Right lung (tissue), 10 donors: ENCODE results near the gene YDJC. TPM values are rescaled to one million over a fixed set of nuclear protein-coding genes. Genes with fewer than 3 reads are reported as not detected.
A peak's percentile ranks its signal among the peaks of the same experiment; 100 is the strongest.
"Not testable (repeated sequence)": the region's sequence is repeated elsewhere in the genome, so short reads cannot be mapped to it uniquely, and the experiment has no call there.

Experiments
- DNase-seq, 2 donors: peaks; one replicate each; pipeline ENCODE4 v3.0.0-alpha.2; 2013
- long read RNA-seq, 8 donors: transcript quantifications; one replicate each; lab custom pipeline, GENCODE V29; 2026
- polyA plus RNA-seq, 5 donors: library from polyadenylated mRNA; unstranded; fragments of 120-200 nt; gene quantifications; one replicate each; pipeline versions ENCODE4 v1.2.1 to v1.2.3, GENCODE V29; 2013; ENCODE audit warnings: inconsistent platforms in 1 of 5, low replicate concordance in 1 of 5; ENCODE audit not compliant: insufficient read length in 5 of 5, insufficient read depth in 1 of 5

The YDJC gene, protein sequence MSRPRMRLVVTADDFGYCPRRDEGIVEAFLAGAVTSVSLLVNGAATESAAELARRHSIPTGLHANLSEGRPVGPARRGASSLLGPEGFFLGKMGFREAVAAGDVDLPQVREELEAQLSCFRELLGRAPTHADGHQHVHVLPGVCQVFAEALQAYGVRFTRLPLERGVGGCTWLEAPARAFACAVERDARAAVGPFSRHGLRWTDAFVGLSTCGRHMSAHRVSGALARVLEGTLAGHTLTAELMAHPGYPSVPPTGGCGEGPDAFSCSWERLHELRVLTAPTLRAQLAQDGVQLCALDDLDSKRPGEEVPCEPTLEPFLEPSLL
- polyA plus RNA-seq: 10 to 100 TPM in 1 of 5 donors, 1 to 10 TPM in 4; 6.6 to 14.0 (median 8.9) TPM
- long read RNA-seq, donor 1, transcript YDJC-201 (5 exons, 1,351 nt): major isoform, 6 of 10 reads
- long read RNA-seq, donor 1, partial matches to known transcripts: 0 of 10 reads
- long read RNA-seq, donor 1, other reads (novel, unspliced or antisense): 0 of 10 reads
- long read RNA-seq, donor 2, partial matches to known transcripts: 0 of 7 reads
- long read RNA-seq, donor 2, other reads (novel, unspliced or antisense): 0 of 7 reads
- long read RNA-seq, donor 3, transcript YDJC-203 (5 exons, 1,410 nt): major isoform, 5 of 10 reads
- long read RNA-seq, donor 3, partial matches to known transcripts: 0 of 10 reads
- long read RNA-seq, donor 3, other reads (novel, unspliced or antisense): 0 of 10 reads
- long read RNA-seq, donor 4, partial matches to known transcripts: 0 of 7 reads
- long read RNA-seq, donor 4, other reads (novel, unspliced or antisense): 0 of 7 reads
- long read RNA-seq, donor 5, partial matches to known transcripts: 0 of 8 reads
- long read RNA-seq, donor 5, other reads (novel, unspliced or antisense): 0 of 8 reads
- long read RNA-seq, donor 6, transcript YDJC-201 (5 exons, 1,351 nt): major isoform, 5 of 16 reads
- long read RNA-seq, donor 6, partial matches to known transcripts: 5 of 16 reads
- long read RNA-seq, donor 6, other reads (novel, unspliced or antisense): 0 of 16 reads
- long read RNA-seq, donor 7, partial matches to known transcripts: 0 of 6 reads
- long read RNA-seq, donor 7, other reads (novel, unspliced or antisense): 0 of 6 reads
- long read RNA-seq, donor 8, partial matches to known transcripts: 0 of 1 reads
- long read RNA-seq, donor 8, other reads (novel, unspliced or antisense): 0 of 1 reads

DNA sequence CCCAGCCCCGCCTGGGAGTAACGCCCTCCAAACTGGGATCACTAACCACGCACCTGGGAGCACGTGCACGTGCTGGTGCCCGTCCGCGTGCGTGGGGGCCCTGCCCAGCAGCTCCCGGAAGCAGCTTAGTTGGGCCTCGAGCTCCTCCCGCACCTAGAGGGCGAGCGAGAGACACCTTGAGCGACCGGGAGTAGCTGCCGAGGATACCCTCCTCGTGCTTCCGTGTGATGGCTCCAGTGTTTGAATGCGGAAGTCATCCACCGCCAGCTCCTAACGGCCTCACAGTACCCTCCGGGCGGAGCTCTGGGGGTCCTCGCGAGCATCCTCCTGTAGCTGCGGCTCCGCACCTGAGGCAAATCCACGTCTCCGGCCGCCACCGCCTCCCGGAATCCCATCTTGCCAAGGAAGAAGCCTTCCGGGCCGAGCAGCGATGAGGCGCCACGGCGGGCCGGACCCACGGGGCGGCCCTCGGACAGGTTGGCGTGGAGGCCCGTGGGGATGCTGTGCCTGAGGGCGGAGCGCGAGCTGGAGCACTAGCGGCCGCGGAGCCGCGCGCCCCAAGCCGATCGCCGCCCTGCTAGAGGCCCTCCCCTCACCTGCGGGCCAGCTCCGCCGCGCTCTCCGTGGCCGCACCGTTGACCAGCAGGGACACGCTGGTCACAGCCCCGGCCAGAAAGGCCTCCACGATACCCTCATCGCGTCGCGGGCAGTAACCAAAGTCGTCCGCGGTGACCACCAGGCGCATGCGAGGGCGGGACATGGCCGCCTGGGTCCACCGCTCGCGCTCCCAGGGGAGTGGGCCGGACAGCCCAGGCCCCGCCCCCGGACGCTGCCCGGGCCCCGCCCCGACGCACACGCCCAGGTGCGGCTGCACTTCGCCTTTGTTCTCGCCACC is at the start of gene YDJC:
Gene YDJC, minus strand, starts transcription at position 768 of the 895 bp plus-strand sequence. Its CDS starts 8 bp downstream, at position 760.
- DNase-seq: peak; percentile 62 to 88

DNA sequence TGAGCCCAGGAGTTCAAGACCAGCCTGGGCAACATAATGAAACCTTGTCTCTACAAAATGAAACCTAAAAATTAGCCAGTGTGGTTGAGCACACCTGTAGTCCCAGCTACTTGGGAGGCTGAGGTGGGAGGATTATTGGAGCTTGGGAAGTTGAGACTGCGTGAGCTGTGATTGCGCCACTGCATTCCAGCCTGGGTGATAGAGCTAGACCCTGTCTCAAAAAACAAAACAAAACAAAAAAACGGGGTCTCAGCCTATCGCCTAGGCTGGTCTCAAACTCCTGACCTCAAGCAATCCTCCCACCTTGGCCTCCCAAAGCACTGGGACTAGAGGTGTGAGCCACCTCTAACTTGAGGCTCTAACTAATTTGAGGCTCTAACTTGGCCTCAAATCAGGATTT is 49.6 kb upstream of the YDJC start:
- no peak for DNase-seq

DNA sequence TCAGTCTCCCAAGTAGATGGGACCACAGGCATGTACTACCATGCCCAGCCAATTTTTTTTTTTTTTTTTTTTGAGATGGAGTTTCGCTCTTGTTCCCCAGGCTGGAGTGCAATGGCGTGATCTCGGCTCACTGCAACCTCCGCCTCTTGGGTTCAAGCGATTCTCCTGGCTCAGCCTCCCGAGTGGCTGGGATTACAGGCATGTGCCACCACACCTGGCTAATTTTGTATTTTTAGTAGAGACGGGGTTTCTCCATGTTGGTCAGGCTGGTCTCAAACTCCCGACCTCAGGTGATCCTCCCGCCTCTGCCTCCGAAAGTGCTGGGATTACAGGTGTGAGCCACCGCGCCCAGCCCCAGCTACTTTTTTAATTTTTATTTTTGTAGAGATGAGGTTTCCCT is 49.0 kb upstream of the YDJC start:
- DNase-seq: not testable (repeated sequence)

DNA sequence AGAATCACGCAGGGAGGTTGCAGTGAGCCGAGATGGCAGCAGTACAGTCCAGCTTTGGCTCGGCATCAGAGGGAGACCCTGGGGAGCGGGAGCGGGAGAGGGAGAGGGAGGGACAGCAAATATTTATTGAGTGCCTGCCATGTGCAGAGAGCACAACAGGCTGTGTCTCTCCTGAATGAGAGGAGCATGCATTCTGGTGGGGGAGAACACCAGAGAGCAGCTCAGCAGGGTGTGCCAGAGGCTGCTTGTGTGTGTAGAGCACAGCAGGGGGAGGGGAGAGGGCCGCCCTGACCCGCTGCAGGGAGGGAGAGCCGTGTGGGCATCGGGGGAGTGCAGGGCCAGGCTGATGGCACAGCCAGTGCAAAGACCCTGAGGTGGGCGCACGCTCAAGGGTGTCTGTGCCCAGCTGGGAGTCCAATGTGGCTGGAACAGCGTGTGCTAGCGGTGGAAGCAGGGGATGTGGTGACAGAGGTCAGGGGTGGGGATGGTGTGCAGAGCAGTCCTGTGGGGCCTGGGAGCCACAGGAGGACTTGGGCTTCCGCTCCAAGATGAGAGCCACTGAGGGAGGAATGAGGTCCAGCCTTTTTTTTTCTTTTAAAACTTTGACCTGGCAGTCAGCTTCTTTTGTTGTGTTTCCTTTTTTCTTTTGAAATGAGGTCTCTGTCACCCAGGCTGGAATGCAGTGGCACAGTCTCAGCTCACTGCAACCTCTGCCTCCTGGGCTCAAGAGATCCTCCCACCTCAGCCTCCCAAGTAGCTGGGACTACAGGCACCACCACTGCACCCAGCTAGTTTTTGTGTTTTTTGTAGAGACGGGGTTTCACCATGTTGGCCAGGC is 48.0 kb upstream of the YDJC start:
- no peak for DNase-seq

DNA sequence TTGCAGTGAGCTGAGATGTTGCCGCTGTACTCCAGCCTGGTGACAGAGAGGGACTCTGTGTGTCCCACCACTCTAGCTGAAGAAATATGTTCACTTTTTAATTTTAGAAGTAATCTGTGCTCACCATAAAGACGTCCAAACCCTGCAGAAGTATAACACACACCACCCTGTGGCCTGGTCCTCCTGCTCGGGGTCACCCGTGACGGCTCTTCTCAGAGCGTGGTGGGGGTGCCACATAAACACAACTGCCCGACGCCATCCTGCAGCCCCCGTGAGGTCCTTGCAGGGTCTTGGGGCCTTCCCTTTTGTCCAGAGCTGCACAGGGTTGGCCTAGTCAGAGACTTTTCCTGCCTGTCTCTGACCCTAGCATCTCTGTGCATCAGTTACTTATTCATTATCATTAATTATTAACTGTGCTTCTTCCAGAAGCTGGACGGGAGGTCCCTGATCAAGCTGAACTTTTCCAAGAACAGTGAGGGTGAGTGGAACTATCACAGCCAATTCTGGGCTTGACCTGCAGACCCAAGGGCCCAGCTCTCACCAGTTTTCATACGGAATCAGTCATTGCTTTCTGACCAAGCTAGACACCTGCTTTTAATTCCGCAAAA is 44.9 kb upstream of the YDJC start:
- DNase-seq: no peak

DNA sequence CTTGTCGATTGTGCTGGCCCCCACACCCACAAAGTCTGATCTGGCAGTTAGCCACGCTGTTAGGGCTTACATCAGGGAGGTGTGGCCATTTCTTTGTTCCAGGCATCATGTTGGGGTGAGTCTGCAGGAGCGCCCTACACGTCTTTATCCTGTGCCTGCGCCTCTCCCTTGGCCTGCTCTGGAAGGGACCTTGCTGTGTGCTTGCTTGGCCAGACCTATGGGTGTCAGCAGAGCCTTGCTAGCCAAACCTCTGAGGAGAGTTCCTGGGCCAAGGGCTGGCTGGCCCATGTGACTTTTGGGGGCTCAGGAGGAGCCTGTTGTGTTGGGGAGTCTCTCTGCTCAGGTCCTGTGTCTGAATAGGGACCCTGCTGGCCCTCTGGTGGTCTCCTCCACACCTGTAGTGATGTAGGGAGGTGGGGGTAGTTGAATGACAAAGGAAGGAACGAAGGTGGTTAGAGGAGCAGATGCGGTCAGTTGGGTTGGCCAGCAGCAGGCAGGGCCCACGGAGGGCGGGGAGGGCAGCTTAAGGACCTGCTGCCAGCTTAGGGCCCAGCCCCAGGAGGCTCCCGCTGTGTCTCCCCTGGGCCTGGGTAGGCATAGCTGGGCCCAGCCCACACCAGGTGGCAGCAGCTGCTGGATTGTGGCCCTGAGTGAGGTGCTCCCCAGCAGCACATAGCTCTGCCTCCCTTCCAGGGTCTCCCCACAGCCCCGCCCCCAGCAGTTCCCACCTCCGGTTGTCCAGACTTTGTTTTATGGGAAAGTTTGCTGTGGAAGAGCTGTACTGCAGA is 43.9 kb upstream of the YDJC start:
- no peak for DNase-seq

DNA sequence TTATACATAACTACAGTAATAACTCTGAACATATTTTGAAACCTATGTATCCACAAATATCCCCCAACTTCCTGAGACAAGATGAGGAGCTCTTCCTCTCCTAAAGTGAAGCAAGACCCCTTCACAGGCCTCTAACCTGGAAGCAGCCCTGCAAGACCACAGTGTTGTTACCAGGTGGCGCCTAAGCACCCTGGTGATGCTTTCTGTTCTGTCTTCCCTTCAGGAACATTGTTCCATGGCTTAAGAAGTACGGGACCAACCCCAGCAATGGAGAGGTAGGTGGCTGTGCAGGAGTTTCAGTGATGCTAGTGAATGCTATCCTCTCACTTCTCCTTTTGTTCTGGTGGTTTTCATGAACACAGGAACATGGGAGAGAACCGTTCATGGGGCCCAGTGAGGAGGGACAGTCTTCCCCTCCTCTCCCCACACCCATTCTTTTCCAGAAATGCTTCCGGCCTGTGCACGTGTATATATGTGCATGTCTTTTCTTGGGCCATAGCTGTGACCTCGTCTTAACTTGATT is 42.3 kb upstream of the YDJC start:
- DNase-seq: no peak

DNA sequence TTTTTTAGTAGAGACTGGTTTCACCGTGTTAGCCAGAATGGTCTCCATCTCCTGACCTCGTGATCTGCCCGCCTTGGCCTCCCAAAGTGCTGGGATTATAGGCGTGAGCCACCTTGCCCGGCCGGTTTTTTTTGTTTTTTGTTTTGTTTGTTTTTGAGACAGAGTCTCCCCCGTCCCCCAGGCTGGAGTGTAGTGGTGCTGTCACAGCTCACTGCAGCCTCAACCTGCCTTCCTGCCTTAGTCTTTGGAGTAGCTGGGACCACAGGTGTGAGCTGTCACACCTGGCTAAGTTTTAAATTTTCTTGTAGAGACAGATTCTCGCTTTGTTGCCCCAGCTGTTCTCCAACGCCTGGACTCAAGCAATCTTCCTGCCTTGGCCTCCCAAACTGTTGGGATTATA is 39.2 kb upstream of the YDJC start:
- no peak for DNase-seq

DNA sequence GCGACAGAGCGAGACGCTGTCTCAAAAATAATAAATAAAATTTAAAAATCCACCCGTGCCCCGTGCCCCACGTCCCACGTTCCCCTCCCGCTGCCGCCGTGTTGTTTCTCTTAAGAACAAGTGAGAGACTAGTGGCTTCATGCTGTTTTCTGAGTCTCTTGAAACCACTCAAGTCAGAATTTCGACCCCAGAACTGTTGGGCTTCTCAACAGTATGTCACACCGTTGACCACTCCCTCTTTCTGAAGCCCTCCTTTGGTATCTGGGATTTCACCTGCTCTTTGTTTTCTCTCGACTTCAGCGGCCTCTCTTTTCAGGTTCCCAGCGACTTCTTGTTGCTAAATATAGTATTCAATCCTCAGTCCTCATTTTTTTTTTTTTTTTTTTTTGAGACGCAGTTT is 37.0 kb upstream of the YDJC start:
- DNase-seq: no peak

DNA sequence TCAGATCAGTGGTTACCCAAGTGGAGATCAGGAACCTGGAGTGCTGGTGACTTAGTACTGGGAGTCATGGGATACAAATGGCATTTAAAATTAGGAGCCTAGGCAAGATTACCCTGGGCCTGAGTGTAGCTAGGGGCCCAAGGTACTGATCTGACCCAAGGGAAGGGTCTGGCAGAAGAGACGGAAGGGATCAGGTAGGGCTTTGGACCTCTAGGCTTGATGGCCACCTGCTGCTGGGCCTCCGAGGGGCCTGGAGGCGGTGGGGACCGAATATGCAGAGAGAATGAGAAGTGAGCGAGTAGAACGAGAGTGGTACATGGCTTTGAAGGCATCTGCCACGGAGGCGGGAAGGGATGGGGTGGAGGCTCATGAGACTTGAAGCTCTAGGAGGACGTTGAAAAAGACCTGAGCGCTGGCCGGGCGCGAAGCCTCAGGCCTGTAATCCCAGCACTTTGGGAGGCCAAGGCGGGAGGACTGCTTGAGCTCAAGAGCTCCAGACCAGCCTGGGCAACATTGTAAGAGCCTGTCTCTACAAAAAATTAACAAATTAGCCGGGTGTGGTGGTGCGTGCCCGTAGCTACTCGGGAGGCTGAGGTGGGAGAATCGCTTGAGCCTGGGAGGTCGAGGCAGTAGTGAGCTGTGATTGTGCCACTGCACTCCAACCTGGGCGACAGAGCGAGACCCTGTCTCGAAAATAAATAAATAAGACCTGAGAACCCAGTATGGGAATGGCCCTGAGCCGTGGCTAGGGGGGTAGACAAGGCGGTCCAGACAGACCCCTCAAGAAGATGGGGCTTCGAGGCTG is 35.4 kb upstream of the YDJC start:
- no peak for DNase-seq

DNA sequence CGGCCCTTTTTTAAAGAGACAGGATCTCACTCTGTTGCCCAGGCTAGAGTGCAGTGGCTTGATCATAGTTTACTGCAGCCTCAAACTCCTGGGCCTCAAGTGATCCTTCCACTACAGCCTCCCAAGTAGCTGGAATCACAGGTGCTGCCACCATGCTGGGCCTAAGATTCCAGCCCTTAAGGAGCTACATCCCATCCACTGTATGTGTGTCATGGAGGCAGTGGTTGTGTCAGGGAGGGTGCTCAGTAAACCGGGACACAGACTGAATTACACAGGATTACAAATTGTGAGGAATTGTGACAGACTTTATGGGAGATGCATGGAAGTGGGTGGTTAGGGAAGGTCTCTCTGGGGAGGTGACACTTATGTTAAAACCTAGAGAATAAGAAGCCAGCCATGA is 33.9 kb upstream of the YDJC start:
- no peak for DNase-seq

DNA sequence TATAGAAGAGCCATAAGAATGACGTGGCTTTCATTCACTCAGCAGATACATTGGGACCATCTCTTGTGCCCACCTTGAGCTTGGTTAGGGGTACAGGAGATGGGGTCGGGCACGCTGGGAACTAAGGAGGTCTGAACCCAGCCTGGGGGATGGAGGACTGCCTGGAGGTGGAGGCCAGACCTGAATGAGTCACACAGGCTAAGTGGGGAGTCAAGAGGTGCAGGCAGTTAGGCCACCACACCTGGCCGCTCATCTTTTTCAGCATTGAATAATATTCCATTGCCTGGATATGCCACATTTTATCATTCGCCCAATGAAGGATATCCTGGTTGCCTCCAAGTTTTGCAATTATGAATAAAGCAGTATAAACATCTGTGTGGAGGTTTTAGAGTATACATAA is 32.2 kb upstream of the YDJC start:
- no peak for DNase-seq

DNA sequence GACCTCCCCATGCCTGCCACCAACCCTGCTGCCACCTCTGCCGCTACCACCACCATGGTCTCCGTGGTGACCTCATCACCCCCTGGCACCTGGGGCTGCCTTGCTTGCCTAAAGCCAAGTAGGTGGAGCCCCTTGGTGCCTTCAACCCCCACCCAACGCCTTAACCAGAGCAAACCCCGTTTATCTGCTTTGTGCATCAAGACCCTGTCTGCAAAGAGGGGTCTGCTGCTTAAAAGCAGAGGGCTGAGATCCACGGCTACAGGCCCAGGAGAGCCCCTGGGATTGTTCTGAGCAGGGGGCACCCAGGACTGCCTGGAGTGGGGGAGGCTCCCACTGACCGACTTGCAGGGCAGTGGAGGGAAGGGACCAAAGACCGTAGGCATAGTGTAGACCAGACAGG is 31.1 kb upstream of the YDJC start:
- DNase-seq: no peak

DNA sequence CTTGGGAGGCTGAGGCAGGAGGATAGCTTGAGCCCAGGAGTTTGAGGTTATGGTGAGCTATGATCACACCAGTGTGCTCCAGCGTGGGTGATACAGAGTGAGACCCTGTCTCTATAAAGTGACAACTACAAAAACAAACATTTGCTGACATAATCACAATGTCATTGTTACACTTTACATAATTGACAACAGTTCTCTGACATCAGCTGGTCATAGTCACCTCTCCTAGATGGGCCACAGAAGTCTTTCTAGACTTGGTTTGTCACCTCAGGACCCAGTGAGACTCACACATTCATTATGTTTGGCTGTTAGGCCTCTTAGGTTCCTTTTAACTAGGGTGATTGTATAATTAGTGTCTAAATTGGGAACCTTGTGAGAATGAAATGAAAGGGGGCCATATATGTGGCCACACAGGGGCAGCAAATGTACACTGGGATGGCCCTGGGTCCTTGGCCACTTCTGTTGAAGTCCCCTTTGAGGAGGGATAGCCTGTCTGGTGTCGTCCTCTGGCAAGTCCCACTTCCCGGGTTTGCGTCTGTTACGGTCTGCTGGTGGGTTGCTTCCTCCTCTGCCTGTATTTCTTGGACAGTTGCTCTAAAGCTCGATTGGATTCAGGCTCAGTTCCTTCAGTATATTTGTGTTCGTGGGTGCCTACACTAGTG is 30.2 kb upstream of the YDJC start:
- DNase-seq: no peak

DNA sequence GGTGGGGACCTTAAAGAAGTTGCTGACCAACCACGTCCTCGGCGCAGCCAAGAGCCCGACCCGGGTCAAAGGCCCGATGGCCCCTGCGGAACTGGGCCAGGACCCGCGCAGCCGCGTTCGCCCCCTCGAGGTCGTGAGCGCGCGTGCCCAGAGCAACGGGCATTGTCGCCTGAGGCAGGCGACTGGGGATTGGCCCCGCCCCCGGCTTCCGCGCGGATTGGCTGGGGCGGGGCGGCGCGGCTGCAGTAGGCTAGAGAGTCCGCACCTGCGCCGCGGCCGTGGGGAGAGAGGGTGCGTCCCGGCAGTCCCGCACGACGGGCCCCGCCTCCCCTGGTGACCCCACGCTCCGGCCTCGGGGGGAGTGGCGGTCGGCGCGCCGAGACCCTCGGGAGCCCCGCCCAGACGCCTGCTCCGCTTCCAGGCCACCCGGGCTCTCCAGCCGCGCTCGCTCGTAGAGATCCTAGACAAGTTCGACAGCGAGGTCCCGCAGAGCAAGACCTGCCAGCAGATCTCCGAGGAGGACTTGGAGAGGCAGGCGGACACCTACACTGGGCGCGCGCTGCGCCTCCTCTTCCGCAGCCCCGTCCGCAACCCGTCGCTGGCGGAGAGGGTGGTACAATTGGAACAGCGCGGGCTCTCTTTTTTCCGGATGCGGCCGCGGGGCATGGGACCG is 27.7 kb upstream of the YDJC start:
- DNase-seq: peak in 1 of 2 donors; percentile 57

DNA sequence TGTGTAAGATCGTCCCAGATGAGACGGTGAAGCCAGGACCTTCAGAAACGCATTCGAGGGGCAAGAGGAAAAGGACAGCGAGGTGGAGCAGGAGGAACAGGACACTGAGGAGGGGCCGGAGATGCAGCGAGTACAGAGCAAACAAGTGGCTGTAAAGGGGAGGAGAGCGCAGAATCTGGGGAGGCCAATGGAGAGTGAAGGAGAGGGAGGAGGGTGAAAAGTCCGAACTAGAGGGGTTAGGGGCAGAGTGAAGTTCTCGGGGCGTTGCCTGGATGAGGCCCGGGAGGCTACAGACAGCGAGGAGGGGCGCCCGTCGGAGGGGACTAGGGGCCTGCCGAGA is 27.2 kb upstream of the YDJC start:
- no peak for DNase-seq
